NCI-H128 (cell line): ENCODE results near the gene GPRC6A.

Experiments
- DNase-seq: peaks from one replicate; lab custom pipeline; 2025; ENCODE audit not compliant: unreplicated experiment; lab: John Stamatoyannopoulos, UW

The GPRC6A gene

DNA sequence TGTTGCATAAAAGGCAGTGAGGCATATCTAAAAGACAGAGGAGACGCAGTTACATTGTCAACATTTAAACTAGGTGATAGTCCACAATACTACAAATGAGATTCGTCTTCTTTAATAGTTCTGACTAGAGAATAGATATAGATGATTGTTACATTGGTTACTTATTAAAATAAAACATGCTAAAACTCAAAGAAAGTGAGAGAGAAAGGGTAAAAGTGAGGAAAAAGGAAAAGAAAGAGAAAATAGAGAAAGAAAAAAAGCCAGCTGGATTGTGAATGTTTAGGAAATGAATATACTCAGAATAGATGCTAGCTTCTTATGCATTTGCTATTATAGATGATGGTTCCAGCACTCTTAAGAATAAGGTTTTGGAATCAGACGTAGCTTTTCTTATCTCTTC is 35.7 kb downstream of the GPRC6A start:
- DNase-seq: no peak

- no peak for DNase-seq
Observed at GRCh38 chr6:116783852-116784251, 45.0 kb downstream of the GPRC6A start.

- DNase-seq: no peak
Observed at GRCh38 chr6:116779573-116780164, 49.2 kb downstream of the GPRC6A start.

DNA sequence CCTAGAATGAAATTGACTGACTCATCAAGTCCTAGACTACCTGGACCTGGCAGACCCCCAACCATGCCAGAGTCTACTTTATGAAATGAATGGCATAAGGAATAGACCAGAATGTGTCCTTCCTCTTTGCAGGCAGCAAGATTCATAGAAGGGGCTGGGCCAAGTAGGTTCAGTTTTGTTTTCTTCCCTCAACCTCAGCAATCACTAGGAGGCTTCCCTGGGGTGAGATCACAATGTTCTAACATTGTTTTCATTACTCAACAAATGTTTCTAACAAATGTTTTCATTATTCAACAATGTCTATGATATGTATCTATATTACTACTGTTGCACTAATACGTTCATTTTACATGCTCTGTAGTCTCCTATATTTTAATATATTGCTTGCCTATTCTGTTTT is 55.0 kb downstream of the GPRC6A start:
- DNase-seq: no peak

- DNase-seq: no peak
Observed at GRCh38 chr6:116772450-116772849, 56.4 kb downstream of the GPRC6A start.

- DNase-seq: no peak
Observed at GRCh38 chr6:116767715-116768114, 61.2 kb downstream of the GPRC6A start.

GRCh38 chr6:116766506-116767176 is 62.2 kb downstream of the GPRC6A start:
- no peak for DNase-seq

GRCh38 chr6:116764961-116765841 is 63.7 kb downstream of the GPRC6A start, which contains the start of gene FAM162B:
FAM162B (minus strand) TSS chr6:116765719; CDS start chr6:116765576, 143 bp downstream.
- DNase-seq: no peak

GRCh38 chr6:116764629-116764960 is 64.3 kb downstream of the GPRC6A start:
- no peak for DNase-seq

GRCh38 chr6:116763906-116764628 is 64.8 kb downstream of the GPRC6A start:
- no peak for DNase-seq

DNA sequence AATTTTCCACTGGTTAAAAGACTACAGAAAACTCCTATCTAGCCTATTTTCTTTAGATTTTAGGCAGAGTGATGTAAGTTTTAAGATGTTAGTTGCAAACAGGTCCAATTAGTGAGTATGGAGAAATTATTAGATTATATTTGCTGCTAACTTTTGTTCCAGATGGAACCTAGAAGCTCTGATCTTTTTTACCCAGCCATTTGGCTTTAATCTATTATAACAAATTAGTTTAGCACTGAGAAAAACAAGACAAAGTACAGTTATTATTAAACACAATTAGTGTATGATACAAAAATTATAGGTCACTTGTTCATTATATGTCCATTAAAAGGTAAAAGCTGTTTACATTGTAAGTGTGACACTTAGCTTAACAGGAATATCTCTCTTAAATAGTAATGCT is 65.8 kb downstream of the GPRC6A start:
- DNase-seq: no peak

DNA sequence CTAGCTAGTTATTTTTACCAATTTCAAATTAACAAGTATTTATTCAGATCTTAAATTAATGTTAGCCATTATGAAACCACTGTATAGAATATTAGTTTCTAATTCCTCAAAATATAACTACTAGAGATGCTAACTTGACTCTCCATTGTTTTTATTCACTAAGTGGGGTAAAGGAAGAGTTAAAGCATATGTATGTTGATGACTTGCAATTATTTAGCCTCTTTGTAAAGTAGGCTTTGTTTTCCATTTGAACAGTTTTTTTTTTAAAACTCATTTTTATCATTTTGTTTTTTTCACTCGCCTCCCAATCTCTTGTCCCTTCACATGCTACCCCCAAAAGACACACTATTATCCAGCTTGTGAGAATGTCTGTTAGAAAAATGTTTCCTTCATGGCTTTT is 66.6 kb downstream of the GPRC6A start:
- no peak for DNase-seq

DNA sequence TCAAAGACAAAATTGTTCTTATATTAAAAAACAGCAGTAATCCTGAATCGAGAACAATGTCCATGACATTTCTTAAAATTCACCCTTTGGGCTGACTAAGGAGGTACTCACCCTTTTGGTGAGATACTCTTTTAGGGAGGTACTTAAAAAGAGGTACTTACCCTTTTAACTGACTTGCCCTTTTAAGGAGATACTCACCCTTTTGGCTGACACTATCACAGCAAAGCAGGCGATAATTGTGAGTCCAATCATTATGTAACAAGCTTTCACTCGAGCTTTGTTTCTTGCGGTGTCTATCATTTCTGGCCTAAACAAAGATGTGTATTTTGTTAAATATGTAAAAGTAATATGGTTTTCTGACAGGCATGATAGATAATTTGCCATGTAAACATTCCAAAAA is 67.1 kb downstream of the GPRC6A start:
- no peak for DNase-seq

GRCh38 chr6:116745176-116745575 is 83.7 kb downstream of the GPRC6A start:
- no peak for DNase-seq
